ENCODE results near the gene OSR1. TPM values are rescaled to one million over a fixed set of nuclear protein-coding genes. Genes with fewer than 3 reads are reported as not detected.

The OSR1 gene
- polyA plus RNA-seq, 1 of the 3 experiments (the other 2 are of a cell fraction) = 76.6 TPM

DNA sequence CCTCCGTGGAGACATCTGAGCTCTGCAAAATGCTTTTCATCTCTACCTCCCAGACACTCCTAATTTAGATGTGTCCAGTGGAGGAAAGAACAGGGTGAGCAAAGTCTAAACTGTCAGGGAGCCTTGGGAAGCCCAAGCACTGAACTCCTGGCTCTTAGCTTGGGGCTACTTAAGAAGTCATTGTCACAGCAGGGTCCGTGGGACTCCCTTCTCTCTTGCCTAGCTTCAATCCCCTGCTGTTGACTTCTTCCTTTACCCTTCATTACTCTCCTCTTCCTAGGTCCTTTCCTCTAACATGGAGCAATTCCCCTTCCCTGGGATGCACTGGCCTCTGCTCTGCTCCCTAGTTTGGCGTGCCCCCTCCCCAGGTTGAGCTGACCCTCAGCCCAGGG is 3.4 kb downstream of the OSR1 start:
- H3K9me2 ChIP-seq = no peaks in the 10 kb centered on the region
- H3K79me2 ChIP-seq (ENCODE audit: insufficient read depth) = peaks cover 78% of the 10 kb centered on the region
- H3F3A ChIP-seq (replicated peaks; ENCODE audit: insufficient read depth) = peaks cover 36% of the 10 kb centered on the region
- peaks cover 28 to 47% of the 10 kb centered on the region in 2 experiments for H3K36me3 ChIP-seq (replicated peaks in 1 of 2; ENCODE audit: control insufficient read depth in 1 of 2, insufficient read depth in 2 of 2, low read length in 1 of 2)
- no peak overlapping the region for H2AFZ ChIP-seq (ENCODE audit: low read depth)
- H3K27ac ChIP-seq (ENCODE audit: low read depth in 2 of 2, low read length in 1 of 2) = peak overlapping the region in 1 of 2 experiments; percentile 63; a peak in 1 of 4 replicates
- peak overlapping the region; percentile 88 for H3K4me2 ChIP-seq
- peak overlapping the region; percentile 89 for H3K9ac ChIP-seq
- H3K4me1 ChIP-seq (ENCODE audit: control insufficient read depth in 1 of 2, insufficient read depth in 2 of 2, low read depth in 1 of 2, low read length in 1 of 2) = peaks cover 5 to 24% of the 10 kb centered on the region in 2 experiments; a peak in 1 of 4 replicates
- TF ChIP-seq POLR2AphosphoS5 (IDR thresholded peaks at IDR 0.05; ENCODE audit: low read depth, low read length) = peak; percentile 26; the same call in 1 of the 2 replicates
- TF ChIP-seq, protein P1, sequence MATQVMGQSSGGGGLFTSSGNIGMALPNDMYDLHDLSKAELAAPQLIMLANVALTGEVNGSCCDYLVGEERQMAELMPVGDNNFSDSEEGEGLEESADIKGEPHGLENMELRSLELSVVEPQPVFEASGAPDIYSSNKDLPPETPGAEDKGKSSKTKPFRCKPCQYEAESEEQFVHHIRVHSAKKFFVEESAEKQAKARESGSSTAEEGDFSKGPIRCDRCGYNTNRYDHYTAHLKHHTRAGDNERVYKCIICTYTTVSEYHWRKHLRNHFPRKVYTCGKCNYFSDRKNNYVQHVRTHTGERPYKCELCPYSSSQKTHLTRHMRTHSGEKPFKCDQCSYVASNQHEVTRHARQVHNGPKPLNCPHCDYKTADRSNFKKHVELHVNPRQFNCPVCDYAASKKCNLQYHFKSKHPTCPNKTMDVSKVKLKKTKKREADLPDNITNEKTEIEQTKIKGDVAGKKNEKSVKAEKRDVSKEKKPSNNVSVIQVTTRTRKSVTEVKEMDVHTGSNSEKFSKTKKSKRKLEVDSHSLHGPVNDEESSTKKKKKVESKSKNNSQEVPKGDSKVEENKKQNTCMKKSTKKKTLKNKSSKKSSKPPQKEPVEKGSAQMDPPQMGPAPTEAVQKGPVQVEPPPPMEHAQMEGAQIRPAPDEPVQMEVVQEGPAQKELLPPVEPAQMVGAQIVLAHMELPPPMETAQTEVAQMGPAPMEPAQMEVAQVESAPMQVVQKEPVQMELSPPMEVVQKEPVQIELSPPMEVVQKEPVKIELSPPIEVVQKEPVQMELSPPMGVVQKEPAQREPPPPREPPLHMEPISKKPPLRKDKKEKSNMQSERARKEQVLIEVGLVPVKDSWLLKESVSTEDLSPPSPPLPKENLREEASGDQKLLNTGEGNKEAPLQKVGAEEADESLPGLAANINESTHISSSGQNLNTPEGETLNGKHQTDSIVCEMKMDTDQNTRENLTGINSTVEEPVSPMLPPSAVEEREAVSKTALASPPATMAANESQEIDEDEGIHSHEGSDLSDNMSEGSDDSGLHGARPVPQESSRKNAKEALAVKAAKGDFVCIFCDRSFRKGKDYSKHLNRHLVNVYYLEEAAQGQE (IDR thresholded peaks at IDR 0.05; ENCODE audit: low read depth, low read length) = no peak
- WGBS (ENCODE audit: low lambda C conversion rate) = 71% methylated on average over 3 of the region's 3 CpGs
- no peaks in the 10 kb centered on the region for H3K9me3 ChIP-seq
- H4K20me1 ChIP-seq (ENCODE audit: insufficient read depth) = peaks cover 75% of the 10 kb centered on the region
- ChIA-PET CTCF (interaction anchor here (0.6 to 12.7 kb wide), 8 partner anchors 9 to 966 kb away, joined by 3 to 111 read pairs (median 8); no protein-coding TSS in a partner anchor), POLR2A (no interaction called here)
- no peaks in the 10 kb centered on the region for H3K27me3 ChIP-seq (ENCODE audit: insufficient read depth)
- H3K4me3 ChIP-seq (ENCODE audit: low read depth in 2 of 2, low read length in 1 of 2) = peak overlapping the region; percentile 75 to 94; a peak in 3 of 4 replicates
- DNase-seq = no peak

DNA sequence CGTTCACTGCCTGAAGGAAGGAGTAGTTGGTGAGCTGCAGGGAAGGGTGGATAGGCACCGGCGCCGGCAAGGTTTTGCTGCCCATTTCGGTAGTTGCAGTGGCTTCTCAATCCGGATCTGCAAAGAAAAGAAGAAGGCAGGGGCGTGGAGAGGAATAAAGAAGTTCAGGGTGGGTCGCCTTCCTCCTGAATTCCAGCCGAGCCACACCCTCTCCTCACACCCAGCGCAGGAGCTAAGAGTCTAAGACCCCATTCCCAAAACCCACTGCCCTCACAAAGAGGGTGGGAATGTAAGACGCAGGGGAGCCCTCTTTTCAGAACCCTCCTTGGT is 4.7 kb downstream of the OSR1 start:
- Histone ChIP-seq H3K9me2 (no peaks in the 10 kb centered on the region), H2AFZ (ENCODE audit: low read depth) (no peak overlapping the region), H3F3A (replicated peaks; ENCODE audit: insufficient read depth) (peaks cover 45% of the 10 kb centered on the region), H3K4me3 (ENCODE audit: low read depth in 2 of 2, low read length in 1 of 2) (peak overlapping the region in 1 of 2 experiments; percentile 94; a peak in 1 of 4 replicates), H3K27ac (ENCODE audit: low read depth in 2 of 2, low read length in 1 of 2) (peak overlapping the region in 1 of 2 experiments; percentile 86; a peak in 1 of 4 replicates), H3K79me2 (ENCODE audit: insufficient read depth) (peaks cover 75% of the 10 kb centered on the region), H3K4me2 (peak overlapping the region; percentile 88), H4K20me1 (ENCODE audit: insufficient read depth) (peaks cover 83% of the 10 kb centered on the region), H3K9me3 (no peaks in the 10 kb centered on the region), H3K9ac (no peak overlapping the region), H3K36me3 (replicated peaks in 1 of 2; ENCODE audit: control insufficient read depth in 1 of 2, insufficient read depth in 2 of 2, low read length in 1 of 2) (peaks cover 31 to 47% of the 10 kb centered on the region in 2 experiments), H3K4me1 (ENCODE audit: control insufficient read depth in 1 of 2, insufficient read depth in 2 of 2, low read depth in 1 of 2, low read length in 1 of 2) (peaks cover 0 to 23% of the 10 kb centered on the region in 2 experiments; a peak in 1 of 4 replicates), H3K27me3 (ENCODE audit: insufficient read depth) (no peaks in the 10 kb centered on the region)
- POLR2A ChIA-PET = no interaction called here
- CTCF ChIA-PET = interaction anchor here (1.3 to 12.7 kb wide), 8 partner anchors 8 to 919 kb away, joined by 3 to 111 read pairs (median 12); no protein-coding TSS in a partner anchor
- 80% methylated on average over 11 of the region's 11 CpGs for WGBS (ENCODE audit: low lambda C conversion rate)
- TF ChIP-seq GATA2 (CRISPR knock-in tag; IDR thresholded peaks at IDR 0.05) (no peak), RFX5 (IDR thresholded peaks at IDR 0.05; ENCODE audit: low read length) (no peak), NRF1 (IDR thresholded peaks at IDR 0.05; ENCODE audit: low read depth, low read length) (no peak), RXRA (IDR thresholded peaks at IDR 0.05; ENCODE audit: borderline replicate concordance, low read depth) (no peak), FOXM1 (IDR thresholded peaks at IDR 0.05; ENCODE audit: low read depth) (no peak)
- TF ChIP-seq, protein P2, sequence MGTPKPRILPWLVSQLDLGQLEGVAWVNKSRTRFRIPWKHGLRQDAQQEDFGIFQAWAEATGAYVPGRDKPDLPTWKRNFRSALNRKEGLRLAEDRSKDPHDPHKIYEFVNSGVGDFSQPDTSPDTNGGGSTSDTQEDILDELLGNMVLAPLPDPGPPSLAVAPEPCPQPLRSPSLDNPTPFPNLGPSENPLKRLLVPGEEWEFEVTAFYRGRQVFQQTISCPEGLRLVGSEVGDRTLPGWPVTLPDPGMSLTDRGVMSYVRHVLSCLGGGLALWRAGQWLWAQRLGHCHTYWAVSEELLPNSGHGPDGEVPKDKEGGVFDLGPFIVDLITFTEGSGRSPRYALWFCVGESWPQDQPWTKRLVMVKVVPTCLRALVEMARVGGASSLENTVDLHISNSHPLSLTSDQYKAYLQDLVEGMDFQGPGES (IDR thresholded peaks at IDR 0.05; ENCODE audit: low read depth, low read length) = no peak
- peak; percentile 17 for DNase-seq

Data from SK-N-SH (cell line).